Smooth muscle cell (in vitro differentiated cells): ENCODE data around the gene ASF1B. TPM values are rescaled to one million over a fixed set of nuclear protein-coding genes. Genes with fewer than 3 reads are reported as not detected.
A peak's percentile ranks its signal among the peaks of the same experiment; 100 is the strongest.

Source experiments
- DNase-seq: peaks from one replicate; lab custom pipeline; 2025; ENCODE audit not compliant: unreplicated experiment; lab: John Stamatoyannopoulos, UW
- H2AFZ ChIP-seq: fragments of 200-600 bp; sonication (generic); 2 replicates; pipeline ENCODE4 v1.6.0; 2016; ENCODE audit warnings: antibody characterized with exemption, low read depth, mild to moderate bottlenecking
- H3F3A ChIP-seq: fragments of 200-600 bp; sonication (generic); 2 replicates; pipeline ENCODE4 v1.6.0; 2017; ENCODE audit warnings: antibody characterized with exemption, low read depth
- H3K27ac ChIP-seq: fragments of 200-600 bp; sonication (generic); 2 replicates; pipeline ENCODE4 v1.5.1; 2016; ENCODE audit warnings: low read depth, mild to moderate bottlenecking
- H3K27me3 ChIP-seq: fragments of 200-600 bp; sonication (generic); 2 replicates; pipeline ENCODE4 v1.6.1; 2016; ENCODE audit warnings: low read depth, mild to moderate bottlenecking
- H3K36me3 ChIP-seq: fragments of 200-600 bp; sonication (generic); 2 replicates; pipeline ENCODE4 v1.5.1; 2016; ENCODE audit warnings: low read depth
- H3K4me1 ChIP-seq: fragments of 200-600 bp; sonication (generic); 2 replicates; pipeline ENCODE4 v1.5.1; 2016; ENCODE audit warnings: low read depth
- H3K4me2 ChIP-seq: fragments of 200-600 bp; sonication (generic); 2 replicates; pipeline ENCODE4 v1.6.0; 2016; ENCODE audit warnings: mild to moderate bottlenecking
- H3K4me3 ChIP-seq: fragments of 200-600 bp; sonication (generic); 2 replicates; pipeline ENCODE4 v1.5.1; 2016; ENCODE audit warnings: mild to moderate bottlenecking
- H3K79me2 ChIP-seq: fragments of 200-600 bp; sonication (generic); 2 replicates; pipeline ENCODE4 v1.6.0; 2016; ENCODE audit warnings: low read depth, mild to moderate bottlenecking
- H3K9ac ChIP-seq: fragments of 200-600 bp; sonication (generic); 2 replicates; pipeline ENCODE4 v1.6.0; 2016; ENCODE audit warnings: low read depth
- H3K9me3 ChIP-seq: fragments of 200-600 bp; sonication (generic); replicated peaks from 2 replicates; pipeline ENCODE4 v1.5.1; 2016; ENCODE audit warnings: low read depth
- H4K20me1 ChIP-seq: fragments of 200-600 bp; sonication (generic); 2 replicates; pipeline ENCODE4 v1.6.0; 2016; ENCODE audit warnings: low read depth
- WGBS: methylation state at CpG from one replicate; pipeline ENCODE4 v1.1.7; 2016; ENCODE audit warnings: low lambda C conversion rate; 5-methylcytosine and 5-hydroxymethylcytosine counted together
- polyA plus RNA-seq: library from polyadenylated mRNA; unstranded; fragments of >200 nt; fragmentation: Nextera tagmentation; extraction: Ambion mirVana; gene quantifications from 2 replicates; pipeline ENCODE4 v1.2.1, GENCODE V29; 2016
- total RNA-seq: library from RNA; depleted of rRNA; stranded (reverse); fragments of >200 nt; gene quantifications from 2 replicates; pipeline ENCODE4 v1.2.3, GENCODE V29; 2014
- TF ChIP-seq, protein P1 (sequence below): fragments of 200-600 bp; sonication (generic); IDR thresholded peaks from 2 replicates; pipeline ENCODE4 v1.5.1; 2017; ENCODE audit warnings: borderline replicate concordance, mild to moderate bottlenecking, antibody characterized with exemption; ENCODE audit not compliant: insufficient read depth, poor library complexity, severe bottlenecking

ASF1B gene
- total and polyA plus RNA-seq, 2 experiments from 2014 or later: 11.3 to 13.4 TPM

DNA sequence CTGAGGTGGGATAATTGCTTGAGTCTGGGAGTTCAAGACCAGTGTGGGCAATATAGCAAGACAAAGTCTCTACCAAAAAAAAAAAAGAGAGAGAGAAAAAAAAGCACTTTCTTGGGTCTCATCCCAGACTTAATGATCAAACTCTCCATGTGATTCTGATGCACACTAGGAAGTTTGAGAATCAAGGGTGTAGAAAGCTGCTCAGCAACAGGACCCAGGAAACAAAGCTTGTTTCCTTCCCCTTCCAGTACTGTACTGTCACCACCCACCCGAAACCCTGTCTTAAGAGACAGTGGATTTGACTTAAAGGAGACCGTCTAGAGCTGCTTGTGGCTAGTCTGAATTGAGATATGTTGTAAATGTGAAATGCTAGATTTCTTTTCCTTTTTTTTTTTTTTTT is 58.0 kb downstream of the ASF1B start:
- no peaks in the 10 kb centered on the region for H3K9me3 ChIP-seq
- H4K20me1 ChIP-seq: no peaks in the 10 kb centered on the region
- H3K27ac ChIP-seq: no peak overlapping the region
- peaks cover 5% of the 10 kb centered on the region for H3K4me1 ChIP-seq
- H2AFZ ChIP-seq: no peak overlapping the region
- peaks cover 12% of the 10 kb centered on the region for H3K79me2 ChIP-seq
- no peak overlapping the region for H3K9ac ChIP-seq
- DNase-seq: no peak
- TF ChIP-seq, protein P1, sequence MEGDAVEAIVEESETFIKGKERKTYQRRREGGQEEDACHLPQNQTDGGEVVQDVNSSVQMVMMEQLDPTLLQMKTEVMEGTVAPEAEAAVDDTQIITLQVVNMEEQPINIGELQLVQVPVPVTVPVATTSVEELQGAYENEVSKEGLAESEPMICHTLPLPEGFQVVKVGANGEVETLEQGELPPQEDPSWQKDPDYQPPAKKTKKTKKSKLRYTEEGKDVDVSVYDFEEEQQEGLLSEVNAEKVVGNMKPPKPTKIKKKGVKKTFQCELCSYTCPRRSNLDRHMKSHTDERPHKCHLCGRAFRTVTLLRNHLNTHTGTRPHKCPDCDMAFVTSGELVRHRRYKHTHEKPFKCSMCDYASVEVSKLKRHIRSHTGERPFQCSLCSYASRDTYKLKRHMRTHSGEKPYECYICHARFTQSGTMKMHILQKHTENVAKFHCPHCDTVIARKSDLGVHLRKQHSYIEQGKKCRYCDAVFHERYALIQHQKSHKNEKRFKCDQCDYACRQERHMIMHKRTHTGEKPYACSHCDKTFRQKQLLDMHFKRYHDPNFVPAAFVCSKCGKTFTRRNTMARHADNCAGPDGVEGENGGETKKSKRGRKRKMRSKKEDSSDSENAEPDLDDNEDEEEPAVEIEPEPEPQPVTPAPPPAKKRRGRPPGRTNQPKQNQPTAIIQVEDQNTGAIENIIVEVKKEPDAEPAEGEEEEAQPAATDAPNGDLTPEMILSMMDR: no peak
- H3K4me3 ChIP-seq: no peak overlapping the region
- WGBS: 87% methylated on average over 2 of the region's 2 CpGs
- H3K36me3 ChIP-seq: no peaks in the 10 kb centered on the region
- H3K4me2 ChIP-seq: no peak overlapping the region
- no peaks in the 10 kb centered on the region for H3F3A ChIP-seq
- H3K27me3 ChIP-seq: no peaks in the 10 kb centered on the region

DNA sequence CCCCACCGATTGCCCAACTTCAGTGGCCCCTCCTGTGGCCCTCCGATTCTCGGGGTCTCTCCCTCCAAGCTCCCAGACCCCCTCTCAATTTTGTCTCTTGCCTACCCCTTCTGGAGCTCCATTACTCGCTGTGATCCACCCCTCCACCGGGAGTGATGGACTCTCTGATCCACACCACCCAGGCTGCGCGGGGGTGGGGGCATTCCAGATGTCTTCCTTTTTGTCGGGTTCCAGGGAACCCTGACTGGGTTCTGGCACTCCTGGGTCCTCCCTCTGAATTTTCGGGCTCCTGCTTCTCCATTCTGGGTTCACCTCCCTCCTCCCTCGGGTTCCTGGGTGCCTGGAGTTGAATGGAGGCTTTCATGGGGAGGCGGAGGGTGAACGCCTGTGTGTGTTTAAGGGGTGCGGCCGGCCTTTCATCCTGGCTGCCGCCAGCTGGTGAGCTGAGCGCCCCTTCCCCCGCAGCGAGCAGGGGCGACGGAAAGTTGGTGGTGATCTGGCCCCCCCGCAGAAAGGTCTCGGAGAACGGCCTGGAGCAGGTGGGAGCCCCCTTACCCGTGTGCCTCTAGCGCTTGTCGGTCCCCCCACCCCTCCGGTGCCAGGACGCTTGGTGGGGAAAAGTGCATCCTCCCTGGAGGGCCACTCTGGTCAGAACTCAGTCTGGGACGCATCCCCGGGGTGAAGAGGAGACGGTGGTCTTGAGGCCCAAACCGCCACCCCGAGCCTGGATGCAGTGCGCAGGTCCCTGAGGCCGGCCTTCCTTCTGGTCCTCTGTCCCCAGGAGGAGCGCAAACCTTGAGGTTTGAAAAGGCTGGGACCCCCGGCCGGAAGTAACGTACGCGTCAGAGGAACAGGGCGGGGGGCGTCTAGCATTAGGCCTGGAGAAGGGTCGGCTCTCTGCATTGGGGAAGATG is 62.2 kb downstream of the ASF1B start:
- peak overlapping the region; percentile 93 for H3K4me2 ChIP-seq
- H4K20me1 ChIP-seq: no peaks in the 10 kb centered on the region
- no peaks in the 10 kb centered on the region for H3K36me3 ChIP-seq
- H3K27ac ChIP-seq: no peak overlapping the region
- H3K79me2 ChIP-seq: peaks cover 7% of the 10 kb centered on the region
- H3K9ac ChIP-seq: peak overlapping the region; percentile 25
- H3F3A ChIP-seq: peaks cover 3% of the 10 kb centered on the region
- H3K4me3 ChIP-seq: peak overlapping the region; percentile 69
- TF ChIP-seq, protein P1: no peak
- H3K4me1 ChIP-seq: peaks cover 12% of the 10 kb centered on the region
- WGBS: 28% methylated on average over 41 of the region's 44 CpGs
- no peaks in the 10 kb centered on the region for H3K9me3 ChIP-seq
- no peaks in the 10 kb centered on the region for H3K27me3 ChIP-seq
- DNase-seq: peak; percentile 34
- H2AFZ ChIP-seq: peak overlapping the region; percentile 81

DNA sequence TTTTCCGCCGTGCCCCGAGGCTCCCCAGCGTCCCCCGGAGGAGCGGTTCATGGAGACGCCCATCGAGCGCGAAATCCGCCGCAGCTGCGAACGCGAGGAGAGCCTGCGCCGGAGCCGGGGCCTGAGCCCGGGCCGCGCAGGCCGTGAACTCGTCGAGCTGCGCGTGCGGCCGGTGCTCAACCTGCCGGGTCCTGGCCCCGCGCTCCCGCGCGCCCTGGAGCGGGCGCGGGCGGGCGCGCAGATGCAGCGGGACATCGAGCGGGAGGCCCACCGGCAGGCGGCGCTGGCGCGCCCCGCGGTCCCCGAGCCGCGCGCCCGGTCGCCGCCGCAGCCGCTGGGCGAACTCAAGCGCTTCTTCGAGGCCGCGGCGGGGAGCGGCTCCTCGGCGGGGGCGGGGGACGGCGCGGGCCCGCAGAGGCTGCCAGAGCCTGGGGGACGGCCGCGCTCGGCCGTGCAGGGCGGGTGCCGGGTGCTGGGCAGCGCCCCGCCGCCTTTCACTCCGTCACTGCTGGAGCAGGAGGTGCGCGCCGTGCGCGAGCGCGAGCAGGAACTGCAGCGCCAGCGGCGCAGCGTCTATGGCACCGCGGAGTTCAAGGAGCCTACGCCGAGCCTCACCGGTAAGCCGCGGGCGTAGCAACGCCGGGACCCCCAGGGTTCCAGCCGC is 63.0 kb downstream of the ASF1B start:
- Histone ChIP-seq H3K27me3 (no peaks in the 10 kb centered on the region), H3K27ac (no peak overlapping the region), H3K79me2 (peaks cover 7% of the 10 kb centered on the region), H3K9me3 (no peaks in the 10 kb centered on the region), H3K36me3 (no peaks in the 10 kb centered on the region), H3K4me2 (peak overlapping the region; percentile 93), H4K20me1 (no peaks in the 10 kb centered on the region), H3K4me3 (peak overlapping the region; percentile 69), H2AFZ (peak overlapping the region; percentile 81), H3F3A (peaks cover 3% of the 10 kb centered on the region), H3K9ac (peak overlapping the region; percentile 25), H3K4me1 (peaks cover 12% of the 10 kb centered on the region)
- 1% methylated on average over 65 of the region's 106 CpGs for WGBS
- TF ChIP-seq, protein P1: peak; percentile 39
- DNase-seq: peak; percentile 57
